SK-N-SH (cell line): ENCODE measurements around the gene PDZD2. TPM values are rescaled to one million over a fixed set of nuclear protein-coding genes. Genes with fewer than 3 reads are reported as not detected.

Source experiments
- CTCF ChIA-PET: fragments of 300-600, 350-600 bp; formaldehyde crosslinking; extraction: SDS; loops from one replicate; lab custom pipeline; 2021; lab: Yijun Ruan, JAX
- POLR2A ChIA-PET: fragments of 350-600 bp; sonication (Branson Sonifier 250); formaldehyde crosslinking; extraction: SDS; loops from one replicate; lab custom pipeline; 2020; ENCODE audit warnings: antibody characterized with exemption, inconsistent platforms; lab: Yijun Ruan, JAX
- DNase-seq: peaks from one replicate; pipeline ENCODE4 v3.0.0; 2012
- H2AFZ ChIP-seq: fragments of 200-600 bp; sonication (generic); 2 replicates; pipeline ENCODE4 v1.8.1; 2016; ENCODE audit warnings: antibody characterized with exemption, mild to moderate bottlenecking, low read depth
- H3F3A ChIP-seq: fragments of 200-600 bp; sonication (generic); replicated peaks from 2 replicates; pipeline ENCODE3; 2016; ENCODE audit warnings: antibody characterized with exemption, mild to moderate bottlenecking; ENCODE audit not compliant: insufficient read depth
- H3K27ac ChIP-seq, 2 experiments: fragments of 200-500 bp in 1 of 2; fragments of 200-600 bp in 1 of 2; sonication (Bioruptor generic) in 1 of 2; sonication (generic), shearing (Covaris generic) in 1 of 2; 2 replicates each; pipeline versions ENCODE4 v1.5.1 to v1.6.1; 2014 to 2016; ENCODE audit warnings: low read depth in 2 of 2, inconsistent platforms in 1 of 2, low read length in 1 of 2, mild to moderate bottlenecking in 1 of 2, mixed read lengths in 1 of 2
- H3K27me3 ChIP-seq: fragments of 200-600 bp; sonication (generic), shearing (Covaris generic); 2 replicates; pipeline ENCODE4 v1.6.1; 2016; ENCODE audit warnings: mixed run types; ENCODE audit not compliant: insufficient read depth
- H3K36me3 ChIP-seq, 2 experiments: fragments of 200-500 bp in 1 of 2; fragments of 200-600 bp in 1 of 2; sonication (Bioruptor generic) in 1 of 2; sonication (generic) in 1 of 2; replicated peaks in 1 of 2; 2 replicates each; pipeline versions ENCODE3 to v1.5.1; 2014 to 2016; ENCODE audit warnings: low read length in 1 of 2, mild to moderate bottlenecking in 1 of 2; ENCODE audit not compliant: insufficient read depth in 2 of 2, control insufficient read depth in 1 of 2
- H3K4me1 ChIP-seq, 2 experiments: fragments of 200-500 bp in 1 of 2; fragments of 200-600 bp in 1 of 2; sonication (Bioruptor generic) in 1 of 2; sonication (generic), shearing (Covaris generic) in 1 of 2; 2 replicates each; pipeline versions ENCODE4 v1.5.1 to v1.6.1; 2014 to 2016; ENCODE audit warnings: low read depth in 1 of 2, low read length in 1 of 2, mixed run types in 1 of 2; ENCODE audit not compliant: insufficient read depth in 2 of 2, control insufficient read depth in 1 of 2
- H3K4me2 ChIP-seq: fragments of 200-600 bp; sonication (generic), shearing (Covaris generic); 2 replicates; pipeline ENCODE4 v1.6.1; 2017; ENCODE audit warnings: mixed run types
- H3K4me3 ChIP-seq, 2 experiments: fragments of 200-500 bp in 1 of 2; fragments of 200-600 bp in 1 of 2; sonication (Bioruptor generic) in 1 of 2; sonication (generic), shearing (Covaris generic) in 1 of 2; 2 replicates each; pipeline versions ENCODE4 v1.5.1 to v1.8.1; 2014 to 2016; ENCODE audit warnings: low read depth in 2 of 2, inconsistent platforms in 1 of 2, low read length in 1 of 2, mild to moderate bottlenecking in 1 of 2, mixed read lengths in 1 of 2, moderate library complexity in 1 of 2
- H3K79me2 ChIP-seq: fragments of 200-600 bp; sonication (generic); 2 replicates; pipeline ENCODE4 v1.8.1; 2017; ENCODE audit warnings: mild to moderate bottlenecking; ENCODE audit not compliant: insufficient read depth
- H3K9ac ChIP-seq: fragments of 200-600 bp; sonication (generic); 2 replicates; pipeline ENCODE4 v1.6.1; 2017; ENCODE audit warnings: mixed run types
- H3K9me2 ChIP-seq: fragments of 200-600 bp; sonication (generic); 2 replicates; pipeline ENCODE4 v1.6.1; 2017; ENCODE audit warnings: mixed run types
- H3K9me3 ChIP-seq: fragments of 200-600 bp; sonication (generic); 2 replicates; pipeline ENCODE4 v1.6.1; 2017; ENCODE audit warnings: mixed run types, mild to moderate bottlenecking, moderate library complexity
- H4K20me1 ChIP-seq: fragments of 200-600 bp; sonication (generic); 2 replicates; pipeline ENCODE4 v1.6.1; 2017; ENCODE audit warnings: mild to moderate bottlenecking, mixed run types; ENCODE audit not compliant: insufficient read depth
- EP300 ChIP-seq, 2 experiments: IDR thresholded peaks; 2 replicates each; pipeline versions ENCODE4 v1.4.0 to v1.6.1; 2012; ENCODE audit warnings: borderline replicate concordance in 1 of 2, low read depth in 1 of 2, low read length in 1 of 2
- EZH2phosphoT487 ChIP-seq: fragments of 200-600 bp; sonication (generic); IDR thresholded peaks from 2 replicates; pipeline ENCODE4 v1.6.1; 2017; ENCODE audit warnings: low read depth, mixed run types, mild to moderate bottlenecking, antibody characterized with exemption, moderate library complexity, borderline replicate concordance
- FOSL2 ChIP-seq: IDR thresholded peaks from 2 replicates; pipeline ENCODE4 v1.4.0; 2012; ENCODE audit warnings: low read depth, mild to moderate bottlenecking, moderate library complexity, borderline replicate concordance
- MXI1 ChIP-seq: IDR thresholded peaks from 2 replicates; pipeline ENCODE4 v1.6.1; 2012; ENCODE audit warnings: mild to moderate bottlenecking, low read depth, low read length, improper control_type of control experiment
- NRF1 ChIP-seq: IDR thresholded peaks from 2 replicates; pipeline ENCODE4 v1.6.1; 2012; ENCODE audit warnings: low read depth, mild to moderate bottlenecking, low read length
- POLR2AphosphoS5 ChIP-seq: IDR thresholded peaks from 2 replicates; pipeline ENCODE4 v1.6.1; 2012; ENCODE audit warnings: low read depth, low read length
- RAD21 ChIP-seq: IDR thresholded peaks from 2 replicates; pipeline ENCODE4 v1.6.1; 2012; ENCODE audit warnings: mild to moderate bottlenecking, low read length
- RFX5 ChIP-seq: IDR thresholded peaks from 2 replicates; pipeline ENCODE4 v1.6.1; 2012; ENCODE audit warnings: mild to moderate bottlenecking, improper control_type of control experiment, low read length
- RXRA ChIP-seq: IDR thresholded peaks from 2 replicates; pipeline ENCODE4 v1.4.0; 2012; ENCODE audit warnings: low read depth, mild to moderate bottlenecking, borderline replicate concordance
- SIN3A ChIP-seq: IDR thresholded peaks from 2 replicates; pipeline ENCODE4 v1.6.1; 2012; ENCODE audit warnings: low read depth, mild to moderate bottlenecking, low read length, moderate library complexity, borderline replicate concordance
- TAF1 ChIP-seq: IDR thresholded peaks from 2 replicates; pipeline ENCODE4 v1.6.1; 2012; ENCODE audit warnings: low read depth, mild to moderate bottlenecking, low read length, moderate library complexity, borderline replicate concordance
- USF1 ChIP-seq: IDR thresholded peaks from 2 replicates; pipeline ENCODE4 v1.4.0; 2012; ENCODE audit warnings: low read depth, borderline replicate concordance
- ZBTB33 ChIP-seq: IDR thresholded peaks from 2 replicates; pipeline ENCODE4 v1.4.0; 2012; ENCODE audit warnings: low read depth, borderline replicate concordance
- WGBS: methylation state at CpG from one replicate; pipeline ENCODE4 v1.1.6; 2017; ENCODE audit warnings: low lambda C conversion rate; 5-methylcytosine and 5-hydroxymethylcytosine counted together
- polyA plus RNA-seq, 3 experiments: library from polyadenylated mRNA; depleted of rRNA; stranded (reverse); fragments of >200 nt; gene quantifications; 2 replicates each; pipeline ENCODE4 v1.2.3, GENCODE V29; 2012
- TF ChIP-seq, protein P1 (sequence below): fragments of 150-350 bp; IDR thresholded peaks from 2 replicates; pipeline ENCODE4 v1.6.1; 2017; ENCODE audit warnings: antibody characterized with exemption, low read length, low read depth, borderline replicate concordance
- TF ChIP-seq, protein P2 (sequence below): IDR thresholded peaks from 2 replicates; pipeline ENCODE4; 2012
- TF ChIP-seq, protein P3 (sequence below): fragments of 150-350 bp; IDR thresholded peaks from 2 replicates; pipeline ENCODE4 v1.6.1; 2016; ENCODE audit warnings: mild to moderate bottlenecking, low read depth, low read length
- TF ChIP-seq, protein P4 (sequence below): IDR thresholded peaks from 2 replicates; pipeline ENCODE4 v1.6.1; 2012; ENCODE audit warnings: mild to moderate bottlenecking, low read depth, low read length, moderate library complexity

Gene PDZD2
- polyA plus RNA-seq, 1 of the 3 experiments (the other 2 are of a cell fraction), result 0.13 TPM

GRCh38 chr5:32102254-32102986, 463.5 kb downstream of the PDZD2 start:
- no peaks in the 10 kb centered on the region for H3K79me2 ChIP-seq
- ChIA-PET POLR2A (no interaction called here), CTCF (no interaction called here)
- WGBS, result 90% methylated on average over 10 of the region's 12 CpGs
- no peaks in the 10 kb centered on the region for H4K20me1 ChIP-seq
- H2AFZ ChIP-seq, result no peak overlapping the region
- no peak overlapping the region for H3K4me2 ChIP-seq
- H3K27me3 ChIP-seq, result no peaks in the 10 kb centered on the region
- no peak overlapping the region for H3K27ac ChIP-seq
- H3K4me3 ChIP-seq, result no peak overlapping the region
- no peaks in the 10 kb centered on the region for H3K9me2 ChIP-seq
- H3K9ac ChIP-seq, result no peak overlapping the region
- peaks cover 9% of the 10 kb centered on the region for H3F3A ChIP-seq
- peaks cover 56 to 69% of the 10 kb centered on the region in 2 experiments for H3K36me3 ChIP-seq
- no peaks in the 10 kb centered on the region for H3K9me3 ChIP-seq
- TF ChIP-seq, protein P1, sequence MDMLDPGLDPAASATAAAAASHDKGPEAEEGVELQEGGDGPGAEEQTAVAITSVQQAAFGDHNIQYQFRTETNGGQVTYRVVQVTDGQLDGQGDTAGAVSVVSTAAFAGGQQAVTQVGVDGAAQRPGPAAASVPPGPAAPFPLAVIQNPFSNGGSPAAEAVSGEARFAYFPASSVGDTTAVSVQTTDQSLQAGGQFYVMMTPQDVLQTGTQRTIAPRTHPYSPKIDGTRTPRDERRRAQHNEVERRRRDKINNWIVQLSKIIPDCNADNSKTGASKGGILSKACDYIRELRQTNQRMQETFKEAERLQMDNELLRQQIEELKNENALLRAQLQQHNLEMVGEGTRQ, result no peak
- TF ChIP-seq RFX5 (no peak), EP300 (IDR thresholded peaks at IDR 0.05; ENCODE audit: borderline replicate concordance in 1 of 2, low read depth in 1 of 2, low read length in 1 of 2) (no peak), TAF1 (no peak), NRF1 (no peak), SIN3A (no peak), RAD21 (no peak), EZH2phosphoT487 (no peak), ZBTB33 (no peak), MXI1 (no peak), USF1 (no peak), RXRA (no peak), FOSL2 (no peak), POLR2AphosphoS5 (no peak)
- TF ChIP-seq, protein P2, sequence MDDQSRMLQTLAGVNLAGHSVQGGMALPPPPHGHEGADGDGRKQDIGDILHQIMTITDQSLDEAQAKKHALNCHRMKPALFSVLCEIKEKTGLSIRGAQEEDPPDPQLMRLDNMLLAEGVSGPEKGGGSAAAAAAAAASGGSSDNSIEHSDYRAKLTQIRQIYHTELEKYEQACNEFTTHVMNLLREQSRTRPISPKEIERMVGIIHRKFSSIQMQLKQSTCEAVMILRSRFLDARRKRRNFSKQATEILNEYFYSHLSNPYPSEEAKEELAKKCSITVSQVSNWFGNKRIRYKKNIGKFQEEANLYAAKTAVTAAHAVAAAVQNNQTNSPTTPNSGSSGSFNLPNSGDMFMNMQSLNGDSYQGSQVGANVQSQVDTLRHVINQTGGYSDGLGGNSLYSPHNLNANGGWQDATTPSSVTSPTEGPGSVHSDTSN, result no peak
- TF ChIP-seq, protein P3, sequence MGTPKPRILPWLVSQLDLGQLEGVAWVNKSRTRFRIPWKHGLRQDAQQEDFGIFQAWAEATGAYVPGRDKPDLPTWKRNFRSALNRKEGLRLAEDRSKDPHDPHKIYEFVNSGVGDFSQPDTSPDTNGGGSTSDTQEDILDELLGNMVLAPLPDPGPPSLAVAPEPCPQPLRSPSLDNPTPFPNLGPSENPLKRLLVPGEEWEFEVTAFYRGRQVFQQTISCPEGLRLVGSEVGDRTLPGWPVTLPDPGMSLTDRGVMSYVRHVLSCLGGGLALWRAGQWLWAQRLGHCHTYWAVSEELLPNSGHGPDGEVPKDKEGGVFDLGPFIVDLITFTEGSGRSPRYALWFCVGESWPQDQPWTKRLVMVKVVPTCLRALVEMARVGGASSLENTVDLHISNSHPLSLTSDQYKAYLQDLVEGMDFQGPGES, result no peak
- TF ChIP-seq, protein P4, sequence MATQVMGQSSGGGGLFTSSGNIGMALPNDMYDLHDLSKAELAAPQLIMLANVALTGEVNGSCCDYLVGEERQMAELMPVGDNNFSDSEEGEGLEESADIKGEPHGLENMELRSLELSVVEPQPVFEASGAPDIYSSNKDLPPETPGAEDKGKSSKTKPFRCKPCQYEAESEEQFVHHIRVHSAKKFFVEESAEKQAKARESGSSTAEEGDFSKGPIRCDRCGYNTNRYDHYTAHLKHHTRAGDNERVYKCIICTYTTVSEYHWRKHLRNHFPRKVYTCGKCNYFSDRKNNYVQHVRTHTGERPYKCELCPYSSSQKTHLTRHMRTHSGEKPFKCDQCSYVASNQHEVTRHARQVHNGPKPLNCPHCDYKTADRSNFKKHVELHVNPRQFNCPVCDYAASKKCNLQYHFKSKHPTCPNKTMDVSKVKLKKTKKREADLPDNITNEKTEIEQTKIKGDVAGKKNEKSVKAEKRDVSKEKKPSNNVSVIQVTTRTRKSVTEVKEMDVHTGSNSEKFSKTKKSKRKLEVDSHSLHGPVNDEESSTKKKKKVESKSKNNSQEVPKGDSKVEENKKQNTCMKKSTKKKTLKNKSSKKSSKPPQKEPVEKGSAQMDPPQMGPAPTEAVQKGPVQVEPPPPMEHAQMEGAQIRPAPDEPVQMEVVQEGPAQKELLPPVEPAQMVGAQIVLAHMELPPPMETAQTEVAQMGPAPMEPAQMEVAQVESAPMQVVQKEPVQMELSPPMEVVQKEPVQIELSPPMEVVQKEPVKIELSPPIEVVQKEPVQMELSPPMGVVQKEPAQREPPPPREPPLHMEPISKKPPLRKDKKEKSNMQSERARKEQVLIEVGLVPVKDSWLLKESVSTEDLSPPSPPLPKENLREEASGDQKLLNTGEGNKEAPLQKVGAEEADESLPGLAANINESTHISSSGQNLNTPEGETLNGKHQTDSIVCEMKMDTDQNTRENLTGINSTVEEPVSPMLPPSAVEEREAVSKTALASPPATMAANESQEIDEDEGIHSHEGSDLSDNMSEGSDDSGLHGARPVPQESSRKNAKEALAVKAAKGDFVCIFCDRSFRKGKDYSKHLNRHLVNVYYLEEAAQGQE, result no peak
- H3K4me1 ChIP-seq, result peaks cover 0 to 24% of the 10 kb centered on the region in 2 experiments; a peak in 1 of 4 replicates
- DNase-seq, result no peak
